ENCODE data around the gene KIAA2012. TPM values are rescaled to one million over a fixed set of nuclear protein-coding genes. Genes with fewer than 3 reads are reported as not detected.
A peak's percentile ranks its signal among the peaks of the same experiment; 100 is the strongest.

KIAA2012 gene
- total RNA-seq, 1 donor from 2014 or later: not detected

- ChIA-PET POLR2A (no interaction called here), CTCF (no interaction called here)
- DNase-seq: no peak
- Mint-ChIP-seq H3K9me3 (no peaks in the 10 kb centered on the region), H3K27me3 (peaks cover 13% of the 10 kb centered on the region), H3K4me3 (no peak overlapping the region), H3K4me1 (peaks cover 12% of the 10 kb centered on the region), H3K36me3 (ENCODE audit: low read depth) (no peaks in the 10 kb centered on the region), H3K27ac (no peak overlapping the region)
- intact Hi-C loops (cut with micrococcal nuclease): loop anchor here (5.0 to 10.0 kb wide), 4 partner anchors 347 to 1503 kb away; partner anchors contain the start of genes BMPR2, BZW1 and SGO2
- TF ChIP-seq CTCF (IDR thresholded peaks at IDR 0.05): no peak
- no peak for ATAC-seq (ENCODE audit: low read depth)
These were observed 42.4 kb upstream of the KIAA2012 start for GRCh38 chr2:202030691-202031090.

GRCh38 chr2:202031246-202031951, 41.7 kb upstream of the KIAA2012 start:
- intact Hi-C loops (cut with micrococcal nuclease): loop anchor here (5.0 to 10.0 kb wide), 4 partner anchors 346 to 1504 kb away; partner anchors contain the start of genes BMPR2, BZW1 and SGO2
- DNase-seq (no peak), ATAC-seq (ENCODE audit: low read depth) (no peak)
- Mint-ChIP-seq H3K4me3 (peak overlapping the region; percentile 85), H3K4me1 (peaks cover 12% of the 10 kb centered on the region), H3K27me3 (peaks cover 12% of the 10 kb centered on the region), H3K36me3 (ENCODE audit: low read depth) (no peaks in the 10 kb centered on the region), H3K27ac (no peak overlapping the region), H3K9me3 (no peaks in the 10 kb centered on the region)
- ChIA-PET CTCF (no interaction called here), POLR2A (no interaction called here)
- TF ChIP-seq CTCF (IDR thresholded peaks at IDR 0.05): no peak

- intact Hi-C loops (cut with micrococcal nuclease): loop anchor here (1.0 to 10.0 kb wide), 9 partner anchors 232 to 1506 kb away; partner anchors contain the start of genes ALS2, BMPR2, BZW1 and CYP20A1
- peak; percentile 41 for DNase-seq
- H3K9me3 Mint-ChIP-seq: no peaks in the 10 kb centered on the region
- H3K4me1 Mint-ChIP-seq: peaks cover 12% of the 10 kb centered on the region
- H3K4me3 Mint-ChIP-seq: peak overlapping the region; percentile 85
- peak; percentile 4 for ATAC-seq (ENCODE audit: low read depth)
- H3K27ac Mint-ChIP-seq: peak overlapping the region; percentile 14
- TF ChIP-seq CTCF (IDR thresholded peaks at IDR 0.05): no peak
- peaks cover 15% of the 10 kb centered on the region for H3K27me3 Mint-ChIP-seq
- ChIA-PET CTCF (no interaction called here), POLR2A (no interaction called here)
- no peaks in the 10 kb centered on the region for H3K36me3 Mint-ChIP-seq (ENCODE audit: low read depth)
These were observed 40.2 kb upstream of the KIAA2012 start for GRCh38 chr2:202032846-202033316.

- ChIA-PET CTCF (no interaction called here), POLR2A (no interaction called here)
- Mint-ChIP-seq H3K27me3 (peaks cover 17% of the 10 kb centered on the region), H3K4me3 (peak within 1 kb of the TSS; percentile 86), H3K4me1 (peaks cover 12% of the 10 kb centered on the region), H3K36me3 (ENCODE audit: low read depth) (no peaks in the 10 kb centered on the region), H3K9me3 (no peaks in the 10 kb centered on the region), H3K27ac (peak within 1 kb of the TSS; percentile 14)
- DNase-seq (peak; percentile 79), ATAC-seq (ENCODE audit: low read depth) (peak; percentile 87)
- TF ChIP-seq CTCF (IDR thresholded peaks at IDR 0.05): no peak
- intact Hi-C loops (cut with micrococcal nuclease): loop anchor here (1.0 to 10.0 kb wide), 12 partner anchors 29 to 1506 kb away; partner anchors contain the start of genes ALS2, BMPR2, BZW1 and CYP20A1
These were observed 39.5 kb upstream of the KIAA2012 start, which contains the start of gene FZD7 for GRCh38 chr2:202033317-202034248. FZD7 (plus strand) TSS chr2:202033855; CDS start chr2:202034648, 793 bp downstream.

Measured in activated B cell treated with CpG ODN at 0.5 μM for 24 hours (primary cell).